H9 (cell line): Measurements from ENCODE around the gene SCGB2B2. TPM values are rescaled to one million over a fixed set of nuclear protein-coding genes. Genes with fewer than 3 reads are reported as not detected.

Experiments
- DNase-seq: peaks from one replicate; pipeline ENCODE4 v3.0.0-alpha.2; 2017
- H2AFZ ChIP-seq: one replicate; pipeline ENCODE4 v1.6.1; 2013; ENCODE audit warnings: mild to moderate bottlenecking, low read length, control low read depth, moderate library complexity
- H2AK5ac ChIP-seq: 2 replicates; pipeline ENCODE4 v1.6.1; 2013; ENCODE audit warnings: low read length, control low read depth, mixed read lengths; ENCODE audit not compliant: insufficient read length
- H2BK120ac ChIP-seq: one replicate; pipeline ENCODE4 v1.6.1; 2013; ENCODE audit warnings: low read depth, mild to moderate bottlenecking, low read length, control low read depth, inconsistent platforms; ENCODE audit not compliant: poor library complexity, severe bottlenecking
- H2BK12ac ChIP-seq: 2 replicates; pipeline ENCODE4 v1.6.1; 2013; ENCODE audit warnings: low read length, control low read depth, mixed read lengths, low read depth; ENCODE audit not compliant: insufficient read length
- H2BK15ac ChIP-seq: 2 replicates; pipeline ENCODE4 v1.6.1; 2013; ENCODE audit warnings: low read depth, low read length, control low read depth
- H2BK20ac ChIP-seq: one replicate; pipeline ENCODE4 v1.6.1; 2013; ENCODE audit warnings: low read depth, mild to moderate bottlenecking, low read length, control low read depth, inconsistent platforms; ENCODE audit not compliant: poor library complexity, severe bottlenecking
- H2BK5ac ChIP-seq: 2 replicates; pipeline ENCODE4 v1.6.1; 2013; ENCODE audit warnings: low read length, control low read depth, mixed read lengths; ENCODE audit not compliant: insufficient read length
- H3K14ac ChIP-seq: 2 replicates; pipeline ENCODE4 v1.6.1; 2013; ENCODE audit warnings: low read length, control low read depth; ENCODE audit not compliant: insufficient read depth
- H3K18ac ChIP-seq: 2 replicates; pipeline ENCODE4 v1.6.1; 2013; ENCODE audit warnings: low read depth, mild to moderate bottlenecking, mixed read lengths, low read length, control low read depth; ENCODE audit not compliant: insufficient read length
- H3K23ac ChIP-seq: 2 replicates; pipeline ENCODE4 v1.6.1; 2013; ENCODE audit warnings: low read length, control low read depth, mixed read lengths, low read depth; ENCODE audit not compliant: insufficient read length
- H3K23me2 ChIP-seq: 2 replicates; pipeline ENCODE4 v1.6.1; 2013; ENCODE audit warnings: low read depth, mild to moderate bottlenecking, mixed read lengths, low read length, control low read depth; ENCODE audit not compliant: insufficient read length, poor library complexity, severe bottlenecking
- H3K27ac ChIP-seq: 2 replicates; pipeline ENCODE4 v1.5.1; 2013; ENCODE audit warnings: low read length, control low read depth, mixed read lengths, low read depth; ENCODE audit not compliant: insufficient read length
- H3K27me3 ChIP-seq: 2 replicates; pipeline ENCODE4 v1.6.1; 2013; ENCODE audit warnings: low read length, control low read depth, inconsistent platforms; ENCODE audit not compliant: insufficient read depth
- H3K4ac ChIP-seq: 2 replicates; pipeline ENCODE4 v1.6.1; 2013; ENCODE audit warnings: low read depth, mild to moderate bottlenecking, control low read depth, inconsistent platforms, low read length, moderate library complexity
- H3K4me1 ChIP-seq: 2 replicates; pipeline ENCODE4 v1.6.1; 2013; ENCODE audit warnings: low read length, control low read depth, inconsistent platforms; ENCODE audit not compliant: insufficient read depth
- H3K4me2 ChIP-seq: 2 replicates; pipeline ENCODE4 v1.6.1; 2013; ENCODE audit warnings: low read length, control low read depth, mixed read lengths; ENCODE audit not compliant: insufficient read length, insufficient read depth
- H3K56ac ChIP-seq: 2 replicates; pipeline ENCODE4 v1.6.1; 2013; ENCODE audit warnings: low read depth, mild to moderate bottlenecking, mixed read lengths, low read length, control low read depth; ENCODE audit not compliant: insufficient read length
- H3K79me1 ChIP-seq: 2 replicates; pipeline ENCODE4 v1.6.1; 2013; ENCODE audit warnings: low read depth, mild to moderate bottlenecking, moderate library complexity, low read length, control low read depth, inconsistent platforms; ENCODE audit not compliant: insufficient read depth, poor library complexity, severe bottlenecking
- H3K79me2 ChIP-seq: 2 replicates; pipeline ENCODE4 v1.6.1; 2013; ENCODE audit warnings: low read length, control low read depth, inconsistent platforms; ENCODE audit not compliant: insufficient read depth
- H3K9ac ChIP-seq: 2 replicates; pipeline ENCODE4 v1.6.1; 2013; ENCODE audit warnings: low read length, control low read depth, mixed read lengths; ENCODE audit not compliant: insufficient read length; ENCODE audit errors: extremely low read depth
- H3K9me3 ChIP-seq: one replicate; pipeline ENCODE4 v1.6.1; 2013; ENCODE audit warnings: low read depth, low read length, inconsistent platforms; ENCODE audit not compliant: control insufficient read depth
- H3T11ph ChIP-seq: one replicate; pipeline ENCODE4 v1.6.1; 2013; ENCODE audit warnings: mild to moderate bottlenecking, low read length, control low read depth, inconsistent platforms
- H4K20me1 ChIP-seq: one replicate; pipeline ENCODE4 v1.6.1; 2013; ENCODE audit not compliant: control insufficient read depth, insufficient read length, insufficient read depth
- H4K5ac ChIP-seq: 2 replicates; pipeline ENCODE4 v1.6.1; 2013; ENCODE audit warnings: low read depth, mild to moderate bottlenecking, mixed read lengths, low read length, control low read depth; ENCODE audit not compliant: insufficient read length
- H4K8ac ChIP-seq: replicated peaks from 2 replicates; pipeline ENCODE4 v1.6.1; 2013; ENCODE audit warnings: low read length, control low read depth, mixed read lengths, low read depth; ENCODE audit not compliant: insufficient read length
- H4K91ac ChIP-seq: 2 replicates; pipeline ENCODE4 v1.6.1; 2013; ENCODE audit warnings: low read depth, mild to moderate bottlenecking, moderate library complexity, mixed read lengths, low read length, control low read depth; ENCODE audit not compliant: insufficient read length
- H3K27ac Mint-ChIP-seq, 3 experiments: 2 replicates in 2 of 3; 3 replicates in 1 of 3; pipeline ENCODE4 v1.8.0; 2020 to 2021; ENCODE audit warnings: mixed read lengths in 3 of 3, mild to moderate bottlenecking in 1 of 3, moderate library complexity in 1 of 3
- H3K27me3 Mint-ChIP-seq: 2 replicates; pipeline ENCODE4 v1.8.0; 2021; ENCODE audit warnings: low read depth, mild to moderate bottlenecking, moderate library complexity, mixed read lengths
- H3K36me3 Mint-ChIP-seq, 3 experiments: 2 replicates in 2 of 3; 3 replicates in 1 of 3; pipeline ENCODE4 v1.8.0; 2020 to 2021; ENCODE audit warnings: low read depth in 3 of 3, mixed read lengths in 3 of 3; ENCODE audit not compliant: insufficient read depth in 1 of 3
- H3K4me1 Mint-ChIP-seq, 2 experiments: 2 replicates each; pipeline ENCODE4 v1.8.0; 2020; ENCODE audit warnings: mixed read lengths in 2 of 2
- H3K4me3 Mint-ChIP-seq, 2 experiments: 2 replicates in 1 of 2; 3 replicates in 1 of 2; pipeline ENCODE4 v1.8.0; 2020 to 2021; ENCODE audit warnings: mild to moderate bottlenecking in 2 of 2, mixed read lengths in 2 of 2, moderate library complexity in 1 of 2
- H3K9me3 Mint-ChIP-seq, 2 experiments: 2 replicates in 1 of 2; 3 replicates in 1 of 2; pipeline ENCODE4 v1.8.0; 2020; ENCODE audit warnings: mild to moderate bottlenecking in 2 of 2, mixed read lengths in 2 of 2, moderate library complexity in 1 of 2
- WGBS: extraction: QIAGEN DNeasy Blood & Tissue Kit; methylation state at CpG from one replicate; pipeline ENCODE4 v1.1.7; 2013; ENCODE audit warnings: missing lambda C conversion rate, low lambda C conversion rate, mixed read lengths; ENCODE audit not compliant: insufficient read length; ENCODE audit errors: extremely low coverage; 5-methylcytosine and 5-hydroxymethylcytosine counted together
- long read RNA-seq: library from polyadenylated mRNA; unstranded; transcript quantifications from one replicate; pipeline ENCODE4 v2.0.0, GENCODE V29; 2020
- total RNA-seq: library from RNA; stranded (reverse); gene quantifications from 2 replicates; pipeline ENCODE4 v1.2.1, GENCODE V29; 2021
- TF ChIP-seq, protein P1 (sequence below): fragments of 200-600 bp; sonication (generic); conservative IDR thresholded peaks from 3 replicates; pipeline ENCODE4 v1.8.0; 2021; ENCODE audit warnings: antibody characterized with exemption, mild to moderate bottlenecking

Gene SCGB2B2, protein sequence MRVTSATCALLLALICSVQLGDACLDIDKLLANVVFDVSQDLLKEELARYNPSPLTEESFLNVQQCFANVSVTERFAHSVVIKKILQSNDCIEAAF
- not detected in 2 replicates for total RNA-seq
- long read RNA-seq, partial matches to known transcripts: 0 of 1 reads
- long read RNA-seq, other reads (novel, unspliced or antisense): 1 of 1 reads

DNA sequence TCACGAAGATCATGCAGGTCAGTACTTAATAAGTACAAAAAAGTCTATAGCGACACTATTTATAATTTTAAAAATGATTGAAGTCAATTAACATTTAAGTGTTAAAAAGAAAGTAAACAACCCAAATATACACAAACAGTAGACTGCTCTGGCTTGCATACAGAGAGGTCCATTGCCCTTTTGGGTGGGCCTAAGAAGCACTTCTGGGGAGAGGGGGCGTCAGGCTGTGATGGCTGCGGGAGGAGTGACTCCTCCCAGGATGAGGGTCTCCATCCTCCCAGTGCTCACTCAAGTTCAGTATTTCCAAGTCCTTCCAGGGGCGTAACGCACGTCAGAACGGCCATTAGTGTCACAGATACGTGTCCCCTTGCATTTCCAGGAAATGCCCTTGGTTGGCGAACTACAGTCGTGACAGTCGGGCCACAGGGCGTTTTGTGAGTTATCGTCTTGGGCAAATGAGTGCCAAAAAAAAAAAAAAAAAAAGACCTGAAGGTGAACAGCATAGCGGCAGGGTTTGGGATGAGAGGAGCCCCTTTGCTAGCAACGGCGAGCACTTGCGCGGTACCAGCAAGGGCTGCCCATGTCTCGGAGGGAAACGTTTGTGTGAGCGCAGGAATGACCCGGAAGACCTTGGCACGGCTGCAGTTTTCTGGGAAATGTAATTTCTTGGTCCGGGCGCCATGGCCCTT, at the start of gene SCGB2B2:
Gene SCGB2B2, minus strand, starts transcription at position 463 of the 689 bp plus-strand sequence. CDS start 82,596 bp downstream, outside the sequence.
- H2BK20ac ChIP-seq: no peak within 1 kb of the TSS
- peaks cover 25% of the 10 kb centered on the region for H3K27me3 Mint-ChIP-seq
- no peak within 1 kb of the TSS for H2BK120ac ChIP-seq
- H3K4me3 Mint-ChIP-seq: peak within 1 kb of the TSS; percentile 88 to 92
- H4K91ac ChIP-seq: no peak within 1 kb of the TSS
- no peak within 1 kb of the TSS for H2BK12ac ChIP-seq
- TF ChIP-seq, protein P1, sequence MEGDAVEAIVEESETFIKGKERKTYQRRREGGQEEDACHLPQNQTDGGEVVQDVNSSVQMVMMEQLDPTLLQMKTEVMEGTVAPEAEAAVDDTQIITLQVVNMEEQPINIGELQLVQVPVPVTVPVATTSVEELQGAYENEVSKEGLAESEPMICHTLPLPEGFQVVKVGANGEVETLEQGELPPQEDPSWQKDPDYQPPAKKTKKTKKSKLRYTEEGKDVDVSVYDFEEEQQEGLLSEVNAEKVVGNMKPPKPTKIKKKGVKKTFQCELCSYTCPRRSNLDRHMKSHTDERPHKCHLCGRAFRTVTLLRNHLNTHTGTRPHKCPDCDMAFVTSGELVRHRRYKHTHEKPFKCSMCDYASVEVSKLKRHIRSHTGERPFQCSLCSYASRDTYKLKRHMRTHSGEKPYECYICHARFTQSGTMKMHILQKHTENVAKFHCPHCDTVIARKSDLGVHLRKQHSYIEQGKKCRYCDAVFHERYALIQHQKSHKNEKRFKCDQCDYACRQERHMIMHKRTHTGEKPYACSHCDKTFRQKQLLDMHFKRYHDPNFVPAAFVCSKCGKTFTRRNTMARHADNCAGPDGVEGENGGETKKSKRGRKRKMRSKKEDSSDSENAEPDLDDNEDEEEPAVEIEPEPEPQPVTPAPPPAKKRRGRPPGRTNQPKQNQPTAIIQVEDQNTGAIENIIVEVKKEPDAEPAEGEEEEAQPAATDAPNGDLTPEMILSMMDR: peak; percentile 34; the same call in 2 of the 3 replicates
- no CpG with 5 or more reads among the region's 26 CpGs for WGBS
- no peak within 1 kb of the TSS for H3K4ac ChIP-seq
- H3K4me1 ChIP-seq: peaks cover 4% of the 10 kb centered on the region; the same call in 1 of the 2 replicates
- no peaks in the 10 kb centered on the region for H3K79me1 ChIP-seq
- H4K20me1 ChIP-seq: no peaks in the 10 kb centered on the region
- H3K14ac ChIP-seq: peak within 1 kb of the TSS; percentile 96
- peaks cover 25 to 33% of the 10 kb centered on the region in 2 experiments for H3K9me3 Mint-ChIP-seq
- no peak within 1 kb of the TSS for H3T11ph ChIP-seq
- H3K27ac Mint-ChIP-seq: peak within 1 kb of the TSS; percentile 93 to 99 (median 99)
- peak within 1 kb of the TSS; percentile 90 for H3K9ac ChIP-seq
- H3K79me2 ChIP-seq: no peaks in the 10 kb centered on the region
- no peaks in the 10 kb centered on the region for H3K9me3 ChIP-seq
- H4K5ac ChIP-seq: no peak within 1 kb of the TSS
- peak within 1 kb of the TSS; percentile 32 for H3K27ac ChIP-seq
- peak within 1 kb of the TSS; percentile 92 for H3K18ac ChIP-seq
- peak within 1 kb of the TSS; percentile 86 for H3K4me2 ChIP-seq
- no peak within 1 kb of the TSS for H3K23ac ChIP-seq
- no peak within 1 kb of the TSS for H4K8ac ChIP-seq
- H2AFZ ChIP-seq: peak within 1 kb of the TSS; percentile 74
- H2BK15ac ChIP-seq: no peak within 1 kb of the TSS
- H3K56ac ChIP-seq: no peak within 1 kb of the TSS
- no peaks in the 10 kb centered on the region for H3K27me3 ChIP-seq
- H2AK5ac ChIP-seq: no peak within 1 kb of the TSS
- DNase-seq: peak; percentile 67
- H3K23me2 ChIP-seq: peaks cover 18% of the 10 kb centered on the region
- H2BK5ac ChIP-seq: peak within 1 kb of the TSS; percentile 60
- H3K36me3 Mint-ChIP-seq: peaks cover 30 to 36% (median 33%) of the 10 kb centered on the region in 3 experiments
- H3K4me1 Mint-ChIP-seq: peaks cover 11 to 12% of the 10 kb centered on the region in 2 experiments
